HG02678 (cell line): Measurements from ENCODE around the gene HS3ST3A1.
"Not testable (repeated sequence)": the region's sequence is repeated elsewhere in the genome, so short reads cannot be mapped to it uniquely, and the experiment has no call there.

Experiments used
- ATAC-seq: cut with Tn5 transposase; IDR thresholded peaks from one replicate; pipeline ENCODE4 v1.9.1; 2021; ENCODE audit warnings: mild to moderate bottlenecking, moderate library complexity; ENCODE audit not compliant: unreplicated experiment

HS3ST3A1 gene

GRCh38 chr17:13498184-13498583, 103.5 kb downstream of the HS3ST3A1 start:
- ATAC-seq, result no peak

DNA sequence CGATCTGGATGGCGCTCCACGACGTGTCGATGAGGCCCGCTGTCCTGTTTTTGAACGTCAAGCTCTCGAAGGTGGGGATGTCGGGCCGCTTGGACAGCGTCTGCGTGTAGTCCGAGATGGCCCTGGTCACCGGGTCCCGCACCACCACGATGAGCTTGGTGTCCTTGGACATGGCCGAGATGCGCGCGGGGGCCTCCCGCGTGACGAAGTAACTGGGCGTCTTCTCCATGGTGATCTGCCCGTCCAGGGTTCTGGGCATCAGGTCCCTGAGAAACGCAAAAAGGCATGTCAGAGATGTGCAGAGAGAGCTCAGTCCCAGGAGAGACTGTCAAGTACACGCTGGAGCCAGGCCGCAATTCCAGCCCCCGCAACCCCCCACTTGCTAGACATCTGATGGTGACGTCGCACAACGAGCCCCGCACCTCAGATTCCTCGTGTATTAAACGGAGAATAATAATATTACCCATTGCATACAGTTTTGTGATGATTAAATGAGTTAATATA, 105.1 kb downstream of the HS3ST3A1 start:
- ATAC-seq, result not testable (repeated sequence)

- no peak for ATAC-seq
These were observed 106.3 kb downstream of the HS3ST3A1 start for GRCh38 chr17:13495423-13495822.

GRCh38 chr17:13492737-13493122, 109.0 kb downstream of the HS3ST3A1 start:
- no peak for ATAC-seq

GRCh38 chr17:13491916-13492736, 109.6 kb downstream of the HS3ST3A1 start:
- ATAC-seq, result no peak

DNA sequence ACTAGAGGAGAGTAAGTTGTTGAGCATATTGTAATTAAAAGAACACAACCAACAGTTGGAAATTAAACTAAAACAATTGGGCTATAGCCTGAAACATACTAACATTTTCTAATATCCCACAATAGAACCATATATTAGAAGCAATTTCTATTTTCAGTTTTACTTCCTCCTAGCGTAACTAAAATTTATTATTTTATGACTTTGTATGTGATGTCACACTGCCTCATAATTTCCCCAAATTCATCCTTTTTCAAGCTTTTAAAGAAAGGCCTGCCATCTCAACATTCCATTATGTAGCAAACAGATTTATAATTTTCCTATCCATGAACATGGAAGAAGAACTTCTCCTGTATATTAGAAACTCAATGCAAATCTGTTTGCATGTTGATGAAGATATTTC, 110.2 kb downstream of the HS3ST3A1 start:
- no peak for ATAC-seq

DNA sequence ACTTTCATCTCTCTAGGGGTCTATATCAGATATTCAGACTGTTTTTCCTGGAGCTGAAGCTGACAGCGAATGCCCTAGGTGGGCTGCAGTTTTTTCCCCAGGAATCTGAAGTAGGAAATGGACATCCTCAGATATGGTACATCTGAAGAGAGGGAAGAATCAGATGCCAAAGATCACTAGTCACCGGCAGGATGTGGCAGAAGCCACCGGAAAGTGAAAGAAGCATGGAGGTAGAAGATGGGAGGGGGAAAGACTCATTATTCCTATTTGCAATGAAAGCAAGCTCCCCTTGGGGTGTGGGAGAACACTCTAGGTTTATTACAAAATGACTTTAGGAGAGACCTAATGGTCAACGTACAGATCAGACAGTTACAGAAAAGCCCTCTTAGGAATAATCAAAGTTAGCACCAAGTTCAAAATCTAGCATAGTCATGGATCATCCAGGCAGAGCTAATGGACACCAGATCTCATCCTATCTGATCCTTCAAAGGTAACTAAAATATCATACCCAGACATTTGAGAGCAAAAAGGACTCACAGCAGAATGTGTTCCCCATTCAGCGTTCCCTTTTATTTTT, 110.7 kb downstream of the HS3ST3A1 start:
- no peak for ATAC-seq

DNA sequence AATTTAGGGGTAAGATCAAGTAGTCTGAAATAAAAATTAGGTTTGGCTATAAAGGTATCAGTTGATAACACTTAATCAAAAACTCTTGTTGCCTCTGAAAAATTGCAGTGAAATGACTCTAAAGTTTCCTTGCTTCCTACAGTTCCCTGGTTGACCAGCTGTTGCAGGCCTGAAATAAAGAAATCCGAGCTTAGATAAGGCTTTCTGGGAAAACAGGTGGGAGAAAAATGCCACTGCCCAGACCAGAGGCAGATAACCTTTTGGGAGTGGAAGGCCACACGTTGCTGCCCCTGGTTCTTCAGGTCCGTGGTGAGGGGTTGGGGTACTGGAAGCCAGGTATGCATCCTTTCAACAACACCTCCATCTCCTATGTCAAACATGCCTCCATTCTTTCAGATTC, 111.3 kb downstream of the HS3ST3A1 start:
- ATAC-seq, result no peak

DNA sequence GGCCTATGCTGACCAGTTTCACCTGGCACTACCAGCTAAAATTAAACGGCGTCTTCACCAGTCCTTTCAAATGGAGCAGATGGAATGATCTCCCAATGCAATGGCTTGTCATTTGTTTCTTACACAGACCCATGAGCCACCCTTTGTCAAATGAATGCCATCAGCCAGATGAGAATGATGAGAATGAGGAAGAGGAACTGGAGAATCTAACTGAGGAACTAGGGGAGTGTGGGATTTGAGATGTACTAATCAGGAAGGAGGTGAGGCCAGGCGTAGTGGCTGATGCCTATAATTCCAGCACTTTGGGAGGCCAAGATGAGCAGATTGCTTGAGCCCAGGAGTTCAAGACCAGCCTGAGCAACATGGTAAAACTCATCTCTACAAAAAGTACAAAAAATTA, 116.4 kb downstream of the HS3ST3A1 start:
- ATAC-seq, result no peak

DNA sequence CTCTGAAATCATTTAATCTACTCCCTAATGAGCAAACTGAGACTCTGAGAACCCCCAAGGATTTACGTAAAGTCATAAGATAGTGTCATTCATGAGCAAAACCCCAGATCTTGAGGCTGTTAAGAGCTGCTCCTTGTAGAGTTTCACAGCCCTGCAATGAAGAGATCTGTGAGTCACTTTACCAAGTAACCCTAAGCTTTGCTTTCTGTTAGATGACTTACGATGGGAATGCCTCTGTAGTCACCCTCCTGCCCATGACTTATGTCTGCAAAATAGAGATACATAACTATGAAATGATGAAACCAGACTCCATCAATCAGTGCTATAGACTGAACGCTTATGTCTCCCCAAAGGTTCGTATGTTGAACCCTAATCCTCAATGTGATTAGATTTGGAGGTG, 117.7 kb downstream of the HS3ST3A1 start:
- ATAC-seq, result no peak

GRCh38 chr17:13480877-13481276, 120.9 kb downstream of the HS3ST3A1 start:
- ATAC-seq, result no peak

- ATAC-seq, result no peak
These were observed 123.4 kb downstream of the HS3ST3A1 start for GRCh38 chr17:13478326-13478830.

- no peak for ATAC-seq
These were observed 124.5 kb downstream of the HS3ST3A1 start for GRCh38 chr17:13477180-13477611.

DNA sequence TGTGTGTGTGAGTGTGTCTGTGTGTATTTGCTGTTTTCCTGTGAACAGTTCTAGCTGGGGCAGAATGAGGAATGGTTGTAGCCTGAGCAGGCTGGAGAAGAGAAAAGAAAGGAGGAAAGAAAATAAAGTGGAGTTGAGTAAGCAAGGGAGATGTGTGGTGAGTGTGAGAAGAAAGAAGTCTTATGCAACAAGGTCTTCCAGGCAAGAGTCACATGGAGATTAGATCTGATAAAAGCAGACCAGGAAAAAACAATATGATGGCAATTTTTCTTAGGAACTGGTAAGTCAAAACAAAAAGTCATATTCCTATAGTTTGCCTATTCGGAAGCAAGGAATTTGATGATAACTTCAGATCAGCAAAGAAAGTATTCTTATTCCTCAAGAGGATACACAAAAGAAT, 125.0 kb downstream of the HS3ST3A1 start:
- ATAC-seq, result no peak

DNA sequence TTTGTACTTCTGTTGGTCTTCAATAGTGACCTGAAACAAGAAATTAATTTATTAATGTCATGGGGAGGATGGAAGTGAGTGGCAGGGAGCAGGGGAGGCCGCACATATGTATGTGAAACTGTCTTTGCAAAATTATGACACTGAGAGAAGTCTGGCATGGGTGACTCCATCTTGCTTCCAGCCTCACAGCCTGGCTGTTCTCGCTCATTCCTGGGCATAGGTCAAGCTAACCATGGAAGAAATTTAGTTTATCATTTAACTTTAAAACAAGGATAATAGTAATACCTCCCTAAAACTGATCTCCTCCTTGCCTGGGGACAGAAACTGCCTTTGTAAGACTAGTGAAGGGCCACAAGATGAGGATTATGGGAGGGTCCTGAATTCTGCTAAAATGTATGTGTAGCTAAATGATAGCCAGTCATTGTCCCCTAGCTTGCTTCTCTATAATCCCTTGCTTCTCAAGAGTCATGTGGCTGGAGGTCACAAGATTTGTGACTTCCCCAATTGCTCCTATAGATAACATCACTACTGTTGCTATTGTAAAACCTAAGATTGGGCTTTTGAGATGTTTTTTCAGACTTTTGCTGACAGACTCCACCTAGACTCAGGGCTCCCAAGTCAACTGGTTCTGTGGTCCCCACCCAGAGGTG, 126.0 kb downstream of the HS3ST3A1 start:
- no peak for ATAC-seq

- ATAC-seq, result no peak
These were observed 127.5 kb downstream of the HS3ST3A1 start for GRCh38 chr17:13474073-13474800.

DNA sequence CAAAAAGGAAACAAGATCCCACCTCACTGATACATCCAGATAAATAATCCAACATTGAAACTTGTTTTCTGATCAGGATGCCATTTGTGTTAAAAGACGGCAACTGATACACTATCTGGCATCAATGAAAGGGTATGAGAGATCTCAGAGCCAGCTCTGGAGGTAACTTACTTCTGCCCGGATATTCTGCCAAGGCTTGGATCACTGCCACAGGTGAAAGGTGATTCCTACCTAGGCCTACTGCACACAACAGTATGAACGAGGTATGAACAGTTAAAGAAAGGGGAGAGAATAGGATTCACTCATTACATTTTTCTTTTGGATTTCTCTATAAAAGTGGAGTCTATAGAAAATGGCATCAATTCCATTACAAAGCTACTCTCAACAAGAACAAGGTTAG, 136.1 kb downstream of the HS3ST3A1 start:
- no peak for ATAC-seq

DNA sequence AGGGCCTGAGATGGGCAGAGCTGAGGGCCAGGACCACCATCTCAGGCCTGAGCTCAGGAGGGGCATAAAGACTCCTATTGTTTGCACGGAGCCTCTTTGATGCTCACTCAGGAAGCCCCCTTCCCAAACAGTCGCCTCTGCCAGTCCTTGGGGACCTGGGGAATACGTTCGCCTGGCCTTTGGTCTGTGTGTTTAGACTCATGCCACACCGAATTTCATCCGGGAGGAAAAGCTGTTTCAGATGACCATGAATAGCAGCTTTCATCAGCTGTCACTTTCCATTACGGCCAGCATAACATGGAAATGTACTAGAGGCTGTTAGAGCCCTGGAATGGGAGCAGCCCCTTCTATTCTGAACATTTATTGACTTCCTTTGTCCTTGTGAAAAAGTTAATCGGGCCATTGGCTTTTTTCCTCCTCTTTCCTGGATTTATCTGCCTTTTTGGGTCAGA, 139.0 kb downstream of the HS3ST3A1 start:
- ATAC-seq, result no peak

DNA sequence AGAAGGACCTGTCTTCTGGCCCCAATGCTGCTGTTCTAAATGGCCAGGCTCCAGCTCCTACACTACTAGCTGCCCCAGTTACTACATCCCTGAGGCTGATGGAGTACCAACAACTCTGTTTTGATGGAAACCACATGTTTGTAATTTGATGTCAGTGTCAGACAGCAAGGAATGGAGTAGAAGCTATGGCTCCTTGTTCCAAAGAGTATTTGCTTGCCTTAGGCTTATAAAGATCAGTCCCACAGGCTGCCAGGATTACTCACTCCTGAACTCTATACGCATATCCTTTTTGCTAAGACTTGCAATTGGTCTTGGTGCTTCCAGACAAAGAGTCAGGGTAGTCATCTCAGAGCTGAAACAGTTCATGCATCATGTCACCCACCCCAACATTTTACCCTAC, 139.6 kb downstream of the HS3ST3A1 start:
- ATAC-seq, result no peak

DNA sequence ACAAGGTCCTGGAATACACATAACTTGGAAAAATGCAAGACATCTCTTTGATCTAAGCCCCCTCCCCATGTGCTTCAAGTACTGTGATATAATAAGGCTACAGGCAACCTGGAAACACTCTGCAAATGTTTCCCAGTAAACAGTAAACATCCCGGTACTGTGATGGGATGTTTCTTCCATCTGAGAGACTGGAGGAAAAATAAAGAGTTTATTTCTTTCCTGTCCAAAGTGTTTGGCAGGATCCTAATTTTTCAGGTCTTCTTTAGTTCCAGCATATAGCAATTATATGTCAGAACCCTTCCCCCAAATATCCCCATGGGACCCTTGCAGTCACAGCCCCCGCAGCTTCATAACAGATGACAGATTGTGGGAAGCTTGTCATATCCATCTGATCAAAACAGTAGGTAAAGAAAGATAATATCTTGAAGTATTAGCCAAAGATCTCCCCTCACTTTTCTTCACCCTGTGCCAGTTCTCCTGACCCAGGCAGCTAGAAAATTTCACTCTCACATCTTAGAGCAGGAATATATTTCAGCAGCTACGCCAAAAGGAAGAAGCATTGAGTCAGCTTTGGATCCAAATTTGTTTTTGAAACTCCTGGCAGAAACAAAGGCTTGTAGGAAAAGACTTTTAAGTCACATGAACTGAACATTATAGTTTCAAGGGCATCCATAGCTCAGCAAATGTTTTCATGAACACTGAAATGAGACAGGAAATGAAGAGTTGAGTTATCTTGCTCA, 141.3 kb downstream of the HS3ST3A1 start:
- ATAC-seq, result no peak
